Body of pancreas (tissue), 4 donors: ENCODE results near the gene CNTNAP2.

Source experiments
- POLR2A ChIP-seq, 3 donors: fragments of 450-650 bp; IDR thresholded peaks; one replicate each; pipeline ENCODE4 v1.6.1; 2016; ENCODE audit warnings: antibody characterized with exemption in 3 of 3, mild to moderate bottlenecking in 2 of 3
- TF ChIP-seq, protein P1 (sequence below), 7 experiments: fragments of 450-650 bp in 4 of 7; fragments of 200-600 bp in 3 of 7; sonication (generic) in 3 of 7; IDR thresholded peaks; one replicate each; pipeline ENCODE4 v1.5.1; 2016 to 2019; ENCODE audit warnings: antibody characterized with exemption in 7 of 7

DNA sequence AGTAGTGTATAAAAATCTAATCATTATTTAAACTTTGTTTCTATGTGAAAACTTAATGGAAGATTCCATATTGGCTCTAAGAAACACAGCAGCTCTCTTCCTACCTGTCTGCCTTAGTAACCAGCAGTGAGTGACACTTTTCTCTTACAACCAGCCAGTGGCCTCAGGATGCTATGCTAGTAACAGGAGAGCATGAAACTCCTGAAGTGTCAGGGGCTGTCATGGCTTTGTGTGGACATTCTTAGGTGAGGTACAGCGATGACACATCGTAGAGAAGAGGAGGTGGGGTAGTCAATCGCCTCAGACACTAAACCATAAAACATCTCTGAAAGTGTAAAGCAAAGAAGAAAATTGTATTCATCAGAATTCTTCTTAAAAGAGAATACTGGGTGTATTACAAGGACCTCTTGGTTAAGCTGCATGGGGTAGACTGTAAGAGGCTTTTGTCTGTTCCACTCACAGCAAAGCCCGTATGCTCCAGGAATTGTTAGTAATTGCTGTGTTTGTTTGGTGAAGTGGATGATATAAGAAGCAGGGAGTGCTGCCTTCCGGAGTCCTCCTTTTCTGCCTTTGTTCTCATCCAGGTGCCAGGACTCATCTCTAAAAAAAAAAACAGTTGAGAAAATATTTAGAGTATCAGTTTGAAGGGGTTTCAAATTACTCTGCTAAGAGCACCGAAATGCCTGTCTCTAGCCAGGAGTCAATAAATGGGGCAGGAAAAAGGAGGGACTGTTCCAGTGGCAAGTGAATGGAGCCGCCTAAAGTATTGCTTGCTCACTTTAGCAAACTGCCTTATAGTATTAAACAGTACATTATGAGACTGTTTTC is 518.8 kb downstream of the CNTNAP2 start:
- no peak for TF ChIP-seq POLR2A (IDR thresholded peaks at IDR 0.05)
- TF ChIP-seq, protein P1, sequence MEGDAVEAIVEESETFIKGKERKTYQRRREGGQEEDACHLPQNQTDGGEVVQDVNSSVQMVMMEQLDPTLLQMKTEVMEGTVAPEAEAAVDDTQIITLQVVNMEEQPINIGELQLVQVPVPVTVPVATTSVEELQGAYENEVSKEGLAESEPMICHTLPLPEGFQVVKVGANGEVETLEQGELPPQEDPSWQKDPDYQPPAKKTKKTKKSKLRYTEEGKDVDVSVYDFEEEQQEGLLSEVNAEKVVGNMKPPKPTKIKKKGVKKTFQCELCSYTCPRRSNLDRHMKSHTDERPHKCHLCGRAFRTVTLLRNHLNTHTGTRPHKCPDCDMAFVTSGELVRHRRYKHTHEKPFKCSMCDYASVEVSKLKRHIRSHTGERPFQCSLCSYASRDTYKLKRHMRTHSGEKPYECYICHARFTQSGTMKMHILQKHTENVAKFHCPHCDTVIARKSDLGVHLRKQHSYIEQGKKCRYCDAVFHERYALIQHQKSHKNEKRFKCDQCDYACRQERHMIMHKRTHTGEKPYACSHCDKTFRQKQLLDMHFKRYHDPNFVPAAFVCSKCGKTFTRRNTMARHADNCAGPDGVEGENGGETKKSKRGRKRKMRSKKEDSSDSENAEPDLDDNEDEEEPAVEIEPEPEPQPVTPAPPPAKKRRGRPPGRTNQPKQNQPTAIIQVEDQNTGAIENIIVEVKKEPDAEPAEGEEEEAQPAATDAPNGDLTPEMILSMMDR (IDR thresholded peaks at IDR 0.05): no peak
